Fibroblast of upper back skin (primary cell): Measurements from ENCODE around the gene GAST.
A peak's percentile ranks its signal among the peaks of the same experiment; 100 is the strongest.

ENCODE experiments used
- DNase-seq: peaks from one replicate; pipeline ENCODE4 v3.0.0-alpha.2; 2013

GAST gene

GRCh38 chr17:41717408-41718286 lies 5.5 kb downstream of the GAST start:
- no peak for DNase-seq

DNA sequence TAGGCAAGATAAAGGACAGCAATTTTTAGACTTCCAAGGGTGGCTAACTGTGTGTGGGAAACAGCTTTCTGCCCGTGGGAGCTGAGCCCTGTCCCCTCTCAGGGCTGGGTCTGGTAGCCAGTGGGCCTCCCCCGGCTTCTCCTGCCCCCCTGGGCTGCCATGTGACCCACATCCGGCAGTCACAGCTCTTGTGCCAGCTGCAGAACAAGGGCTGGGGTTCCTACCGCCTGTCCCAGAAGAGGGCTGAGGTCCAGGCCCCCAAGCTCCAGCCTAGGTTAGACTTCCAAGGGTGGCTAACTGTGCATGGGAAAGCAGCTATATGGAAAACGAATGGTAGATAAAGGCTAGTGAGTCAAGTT lies 6.1 kb downstream of the GAST start:
- DNase-seq = no peak

- no peak for DNase-seq
Measured at GRCh38 chr17:41722231-41722630, 10.1 kb downstream of the GAST start.

- DNase-seq = no peak
Measured at GRCh38 chr17:41723801-41724475, 11.8 kb downstream of the GAST start.

- no peak for DNase-seq
Measured at GRCh38 chr17:41724476-41725050, 12.4 kb downstream of the GAST start.

DNA sequence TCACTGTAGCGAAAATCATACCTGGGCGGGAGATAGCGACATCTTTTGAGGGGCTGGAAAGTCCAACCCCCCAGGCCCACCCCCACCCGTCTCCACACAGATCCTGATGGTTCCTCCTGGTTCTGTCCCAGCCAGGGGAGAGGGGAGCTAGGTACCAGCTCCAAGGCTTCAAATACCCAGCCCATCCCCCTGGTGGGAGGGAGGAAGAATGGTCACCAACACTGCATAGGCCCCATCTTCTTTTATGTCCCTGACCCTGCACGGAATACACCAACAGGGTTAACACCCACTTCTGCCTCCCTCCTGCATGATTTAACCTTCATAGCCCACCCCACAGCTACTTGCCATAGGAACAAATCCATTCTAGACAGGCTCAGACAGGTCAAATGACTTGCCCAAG lies 13.0 kb downstream of the GAST start:
- no peak for DNase-seq

DNA sequence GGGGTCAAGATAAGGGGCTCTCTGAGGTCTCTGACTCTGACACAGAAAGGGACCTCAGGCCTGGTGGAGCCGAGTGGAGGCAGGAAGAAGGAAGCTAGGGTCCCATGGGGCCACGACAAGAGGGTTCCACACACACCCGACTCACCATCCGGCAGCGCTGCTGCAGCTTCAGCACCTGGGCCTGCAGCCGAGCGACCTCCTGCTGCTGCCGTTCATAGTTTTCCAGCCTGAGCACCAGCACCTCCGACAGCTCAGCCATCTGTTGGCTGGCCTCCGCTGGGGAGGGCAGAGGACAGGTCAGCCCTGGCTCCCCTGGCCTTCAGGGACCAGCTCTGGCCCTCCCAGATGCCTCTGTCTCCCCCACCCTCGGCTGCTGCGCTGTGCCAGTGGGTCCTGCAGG lies 15.9 kb downstream of the GAST start:
- no peak for DNase-seq

- no peak for DNase-seq
Measured at GRCh38 chr17:41730479-41730878, 18.3 kb downstream of the GAST start.

DNA sequence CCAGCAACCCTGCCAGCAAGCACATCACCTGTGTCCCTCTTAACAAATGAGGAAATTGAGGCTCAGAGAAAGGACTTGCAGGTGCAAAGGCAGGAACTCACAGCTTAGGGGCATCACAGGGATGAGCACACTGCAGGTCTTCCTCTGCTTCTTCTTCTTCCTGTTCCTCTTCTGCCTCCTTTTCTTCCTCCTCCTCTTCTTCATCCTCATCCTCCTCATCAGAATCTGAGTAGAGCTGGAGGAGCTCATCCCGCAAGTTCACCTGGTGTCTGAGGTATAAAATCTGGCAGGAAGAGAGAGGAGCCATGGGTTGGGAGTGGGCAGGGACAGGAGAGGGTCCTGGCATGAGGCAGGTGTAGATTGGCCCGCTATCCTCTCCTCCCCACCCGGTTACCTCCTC lies 19.7 kb downstream of the GAST start:
- no peak for DNase-seq

DNA sequence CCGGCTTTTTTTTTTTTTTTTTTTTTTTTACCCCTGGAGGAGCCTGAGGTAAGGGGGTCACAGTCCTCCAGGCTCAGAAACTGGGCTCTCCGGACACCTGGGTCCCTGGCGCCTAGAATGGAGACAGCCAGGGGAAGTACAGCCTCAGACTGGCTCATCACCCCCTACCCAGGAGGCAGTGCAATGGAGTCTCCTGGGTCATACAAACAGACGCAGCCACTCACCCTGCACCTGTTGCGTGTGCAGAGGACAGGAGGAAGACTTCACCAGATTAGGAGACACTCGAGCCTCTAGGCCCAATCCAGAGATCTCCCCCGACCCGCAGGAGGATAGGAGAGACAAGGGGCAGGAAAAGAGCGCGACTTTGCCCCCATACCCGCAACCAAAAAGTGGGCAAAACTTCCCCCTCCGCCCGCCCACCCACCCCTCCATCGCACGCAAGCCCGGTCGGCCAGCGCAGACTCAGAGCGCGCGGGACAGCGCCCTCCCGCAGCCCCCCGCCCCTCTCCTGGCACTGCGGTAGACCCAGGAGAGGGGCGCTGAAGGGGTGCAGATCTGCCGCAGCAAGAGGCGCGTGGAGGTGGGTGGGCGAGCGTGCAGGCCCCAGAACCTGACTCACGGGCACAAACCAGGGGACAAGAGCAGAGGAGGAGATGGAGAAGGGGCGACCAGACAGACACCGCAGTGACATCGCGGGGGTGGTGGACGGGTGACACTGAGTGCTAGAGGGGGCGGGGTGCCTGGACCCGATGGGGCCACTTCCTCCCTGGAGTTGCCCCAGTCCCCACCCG lies 21.4 kb downstream of the GAST start:
- no peak for DNase-seq

DNA sequence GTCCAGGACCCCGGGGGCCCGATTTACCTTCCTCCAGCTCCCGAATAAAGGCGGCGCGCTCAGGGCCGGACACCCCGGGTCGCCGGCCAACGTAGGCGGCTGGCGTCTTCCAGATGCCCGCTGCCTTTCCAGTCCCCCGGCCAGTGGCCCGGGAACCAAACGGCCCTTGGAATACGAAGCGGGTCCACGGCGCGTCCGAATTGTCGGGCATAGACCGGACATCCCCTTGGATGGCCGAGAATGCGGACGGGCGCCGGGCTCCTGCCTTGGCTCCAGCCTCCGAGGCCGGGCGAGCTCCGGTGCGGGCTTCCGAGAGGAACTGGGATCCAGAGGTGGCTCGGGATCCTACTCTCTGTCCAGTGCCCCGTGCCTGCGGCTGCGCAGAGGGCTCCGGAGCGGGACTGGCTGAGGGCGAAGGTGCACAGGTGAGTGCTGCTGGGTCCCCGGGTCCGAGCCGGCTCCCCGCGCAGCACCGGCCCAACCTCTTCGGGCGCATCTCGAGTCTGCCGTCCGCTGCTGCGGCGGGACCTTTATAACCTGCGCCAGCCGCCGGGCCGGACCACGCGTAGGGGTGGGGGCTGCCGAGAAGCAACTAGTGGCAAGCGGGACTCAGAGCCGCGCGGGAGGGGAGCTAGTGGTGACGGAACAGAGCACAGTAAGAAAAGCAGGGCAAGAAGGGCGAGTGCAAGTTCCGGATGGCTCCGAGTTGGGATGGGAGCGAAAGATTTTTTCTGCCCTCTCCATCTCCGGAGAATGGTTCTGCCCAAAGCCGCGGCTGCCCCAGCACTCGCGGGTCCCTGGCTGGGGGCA lies 22.2 kb downstream of the GAST start, which contains the start of gene HAP1:
Gene HAP1, minus strand, starts transcription at position 505 of the 810 bp plus-strand sequence. Its CDS starts 9 bp downstream, at position 496.
- peak; percentile 1 for DNase-seq

DNA sequence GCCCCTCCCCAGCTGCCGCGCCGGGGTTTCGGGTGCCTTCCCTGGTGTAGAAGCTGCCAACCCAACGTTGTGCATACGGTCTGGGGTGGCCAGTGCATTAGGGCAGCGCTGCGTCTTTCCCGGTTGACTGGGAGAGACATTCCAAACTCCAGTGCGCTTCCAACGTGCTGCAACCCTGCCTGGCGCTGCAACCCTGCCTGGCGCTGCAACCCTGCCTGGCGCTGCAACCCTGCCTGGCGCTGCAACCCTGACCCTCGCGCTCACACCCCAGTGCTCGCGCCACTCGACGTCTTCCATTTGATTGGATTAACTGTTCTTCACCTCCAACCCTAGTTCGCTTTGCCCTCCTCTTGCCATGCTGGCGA lies 22.8 kb downstream of the GAST start:
- DNase-seq = no peak

DNA sequence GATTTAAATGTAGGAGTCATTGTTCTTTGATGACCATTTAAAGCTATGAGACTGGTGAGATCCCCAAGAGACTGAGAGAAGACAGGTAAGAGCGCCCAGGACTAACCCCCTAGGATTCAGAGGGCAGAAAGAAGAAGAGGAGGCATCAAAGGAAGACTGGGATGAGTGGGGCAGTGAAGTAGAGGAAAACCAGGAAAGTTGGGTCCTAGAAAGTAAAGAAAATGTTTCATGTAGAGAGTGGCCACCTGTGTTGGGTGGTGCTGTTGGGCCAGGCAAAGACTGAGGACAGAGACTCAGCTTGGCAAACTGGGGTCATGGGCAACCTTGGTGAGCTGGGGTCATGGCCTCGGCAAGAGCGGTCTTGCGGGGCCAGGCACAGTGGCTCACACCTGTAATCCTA lies 23.6 kb downstream of the GAST start:
- DNase-seq = no peak

GRCh38 chr17:41736983-41737679 lies 25.0 kb downstream of the GAST start:
- no peak for DNase-seq

GRCh38 chr17:41737680-41738023 lies 25.5 kb downstream of the GAST start:
- no peak for DNase-seq

DNA sequence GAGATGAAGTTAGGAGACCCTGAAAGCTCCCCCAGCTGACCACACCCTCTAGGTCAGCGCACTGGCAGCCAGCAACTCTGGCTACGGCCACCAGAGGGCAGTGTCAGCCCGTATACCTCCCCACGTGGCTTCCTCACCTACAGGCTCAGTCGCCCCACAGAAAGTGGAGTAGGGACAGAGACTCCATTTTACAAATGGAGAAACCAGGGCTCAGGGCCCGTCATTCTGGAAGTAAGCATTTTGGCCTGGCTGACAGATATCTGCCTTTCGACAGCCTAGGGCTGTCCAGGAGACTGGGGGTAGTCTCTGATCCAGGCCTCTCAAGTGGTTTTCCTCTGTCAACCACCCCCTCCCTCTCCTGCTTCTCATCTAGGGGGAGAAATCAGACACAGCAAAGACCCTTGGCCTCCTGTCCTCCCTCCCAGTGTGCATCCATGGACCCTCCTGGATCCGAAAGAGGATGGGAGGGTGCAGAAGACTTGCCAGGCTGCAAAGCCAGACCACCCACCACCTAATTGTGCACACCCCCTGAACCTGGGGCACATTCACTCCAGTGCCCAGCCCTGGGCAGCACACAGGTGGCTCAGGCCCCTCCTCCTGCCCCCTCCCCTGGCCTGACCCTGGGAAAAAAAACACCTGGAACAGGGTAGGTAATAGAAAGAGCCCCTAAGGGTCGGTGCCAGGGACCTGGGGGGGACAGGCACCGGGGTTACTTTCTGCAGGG lies 26.1 kb downstream of the GAST start:
- peak; percentile 77 for DNase-seq

GRCh38 chr17:41738801-41739112 lies 26.6 kb downstream of the GAST start:
- DNase-seq = no peak

GRCh38 chr17:41739661-41740352 lies 27.7 kb downstream of the GAST start:
- peak; percentile 14 for DNase-seq

- DNase-seq = no peak
Measured at GRCh38 chr17:41740506-41740905, 28.4 kb downstream of the GAST start.

DNA sequence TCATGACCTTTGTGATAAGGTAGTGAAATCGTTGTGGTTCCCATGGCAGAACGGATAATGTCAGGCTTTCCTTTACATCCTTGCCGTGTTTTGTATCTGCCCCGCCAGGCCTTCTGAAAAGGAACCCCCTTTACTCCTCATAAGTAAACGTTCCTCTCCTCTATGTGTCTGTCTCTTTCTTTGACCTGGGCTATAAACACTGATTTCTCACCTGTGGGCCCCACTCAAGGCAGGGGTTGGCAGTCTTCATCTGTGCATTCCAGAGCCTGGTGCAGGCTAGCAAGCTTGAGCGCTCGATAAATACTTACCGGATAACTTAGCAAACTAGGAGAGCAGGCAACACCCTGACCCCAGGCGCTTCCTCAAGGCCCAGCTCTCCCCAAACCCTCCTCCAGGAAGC lies 29.6 kb downstream of the GAST start:
- DNase-seq = no peak

DNA sequence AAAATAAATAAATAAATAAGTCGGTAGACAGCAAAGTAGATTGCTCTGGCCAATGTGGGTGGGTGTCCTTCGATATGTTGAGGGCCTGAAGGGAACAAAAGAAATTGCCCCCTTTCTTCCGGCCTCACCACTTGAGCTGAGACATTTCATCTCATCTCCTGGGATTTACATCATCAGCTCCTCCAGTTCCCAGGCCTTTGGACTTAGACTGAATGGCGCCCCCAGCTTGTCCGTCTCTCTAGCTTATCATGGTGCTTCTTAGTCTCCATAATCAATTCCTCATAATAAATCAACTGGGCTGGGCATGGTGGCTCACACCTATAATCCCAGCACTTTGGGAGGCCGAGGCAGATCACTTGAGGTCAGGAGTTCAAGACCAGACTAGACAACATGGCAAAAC lies 36.1 kb downstream of the GAST start:
- no peak for DNase-seq
